DND-41 (cell line): ENCODE data around the gene IL20RA.

ENCODE experiments used
- CTCF ChIP-seq: IDR thresholded peaks from 2 replicates; pipeline ENCODE4 v1.5.1; 2012; ENCODE audit warnings: borderline replicate concordance, low read length, moderate library complexity, mild to moderate bottlenecking; ENCODE audit not compliant: poor library complexity, severe bottlenecking; ENCODE audit errors: extremely low read depth
- EZH2 ChIP-seq: IDR thresholded peaks from 3 replicates; pipeline ENCODE4 v1.6.1; 2012; ENCODE audit warnings: borderline replicate concordance, low read depth, mild to moderate bottlenecking, moderate library complexity, low read length, inconsistent platforms; ENCODE audit not compliant: severe bottlenecking

GRCh38 chr6:137010128-137010718, 34.5 kb downstream of the IL20RA start:
- TF ChIP-seq CTCF = no peak
- TF ChIP-seq EZH2 = no peak
